ENCODE measurements around the gene ACADM.
"Not testable (repeated sequence)": the region's sequence is repeated elsewhere in the genome, so short reads cannot be mapped to it uniquely, and the experiment has no call there.

Gene ACADM

GRCh38 chr1:75710832-75711231 lies 13.7 kb upstream of the ACADM start:
- no peak for DNase-seq (ENCODE audit: low read depth)
- no peak overlapping the region for H3K4me3 ChIP-seq (ENCODE audit: low read length)
- no peak for TF ChIP-seq CTCF (conservative IDR thresholded peaks at IDR 0.05; ENCODE audit: low read length)

- DNase-seq (ENCODE audit: low read depth) = no peak
- H3K4me3 ChIP-seq (ENCODE audit: low read length) = no peak overlapping the region
- TF ChIP-seq CTCF (conservative IDR thresholded peaks at IDR 0.05; ENCODE audit: low read length) = no peak
Measured at GRCh38 chr1:75711846-75712245, 12.7 kb upstream of the ACADM start.

DNA sequence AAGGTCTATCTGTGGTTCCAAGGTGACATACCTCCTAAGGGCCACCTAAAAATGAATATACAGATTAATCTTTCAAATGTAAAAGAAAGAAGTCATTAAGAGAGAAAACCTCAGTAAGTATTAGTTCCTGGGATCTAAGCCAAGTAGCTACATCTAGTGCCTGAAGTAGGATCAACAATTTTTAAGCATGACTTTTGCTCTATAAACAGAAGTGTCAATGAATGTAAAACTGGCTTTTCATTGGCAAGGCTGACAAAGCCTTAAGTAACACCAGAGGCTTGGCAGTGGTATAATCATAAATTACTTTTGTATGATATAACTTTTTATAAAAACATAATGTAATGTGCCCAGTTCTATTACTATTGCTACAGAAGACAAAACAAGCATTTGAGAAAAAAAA lies 12.2 kb upstream of the ACADM start:
- no peak for DNase-seq (ENCODE audit: low read depth)

GRCh38 chr1:75719810-75720209 lies 4.7 kb upstream of the ACADM start:
- DNase-seq (ENCODE audit: low read depth) = no peak
- no peak overlapping the region for H3K4me3 ChIP-seq (ENCODE audit: low read length)
- no peak for TF ChIP-seq CTCF (conservative IDR thresholded peaks at IDR 0.05; ENCODE audit: low read length)

More for the DNA sequence above, 12.2 kb upstream of the ACADM start:
- TF ChIP-seq CTCF (conservative IDR thresholded peaks at IDR 0.05; ENCODE audit: low read length) = no peak
- H3K4me3 ChIP-seq (ENCODE audit: low read length) = no peak overlapping the region

GRCh38 chr1:75720325-75720724 lies 4.2 kb upstream of the ACADM start:
- TF ChIP-seq CTCF (conservative IDR thresholded peaks at IDR 0.05; ENCODE audit: low read length) = no peak
- H3K4me3 ChIP-seq (ENCODE audit: low read length) = no peak overlapping the region
- no peak for DNase-seq (ENCODE audit: low read depth)

DNA sequence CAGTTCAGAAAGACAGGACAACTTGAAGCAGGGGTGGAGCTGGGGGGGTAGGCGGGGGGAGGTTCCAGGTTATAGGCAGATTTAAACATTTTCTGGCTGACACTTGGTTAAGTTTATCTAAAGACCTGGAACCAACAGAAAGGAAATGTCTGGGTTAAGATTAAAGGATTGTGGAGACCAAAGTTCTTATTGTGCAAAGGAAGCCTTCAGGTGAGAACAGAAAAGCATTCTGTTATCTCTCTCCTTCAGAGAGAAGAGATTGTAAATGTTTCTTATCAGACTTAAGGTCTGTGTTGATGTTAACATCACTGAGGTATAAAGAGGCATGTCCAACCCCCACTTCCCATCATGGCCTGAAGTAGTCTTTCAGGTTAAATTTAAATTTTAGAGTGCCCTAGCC lies 3.7 kb upstream of the ACADM start:
- no peak for TF ChIP-seq CTCF (conservative IDR thresholded peaks at IDR 0.05; ENCODE audit: low read length)
- H3K4me3 ChIP-seq (ENCODE audit: low read length) = no peak overlapping the region
- no peak for DNase-seq (ENCODE audit: low read depth)

DNA sequence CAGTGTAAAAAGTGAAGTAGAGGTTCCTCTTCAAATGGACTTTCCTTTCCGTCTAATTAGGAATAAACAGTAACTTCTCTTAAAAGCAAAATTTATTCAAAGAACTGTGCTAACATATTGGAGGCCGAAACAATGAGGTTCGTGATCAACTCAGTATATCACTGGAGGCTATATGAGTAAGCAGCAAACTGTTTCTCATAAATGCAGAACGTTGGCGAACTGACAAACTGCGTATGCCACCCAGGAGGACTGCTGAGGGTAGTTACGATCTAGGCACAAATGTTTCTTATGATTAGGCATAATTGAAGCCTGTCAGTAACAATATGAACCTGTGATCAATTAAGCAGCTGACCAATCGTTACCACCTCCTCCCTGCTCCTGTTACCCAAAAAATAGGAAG lies 2.3 kb upstream of the ACADM start:
- DNase-seq (ENCODE audit: low read depth); H3K4me3 ChIP-seq (ENCODE audit: low read length): not testable (repeated sequence)

DNA sequence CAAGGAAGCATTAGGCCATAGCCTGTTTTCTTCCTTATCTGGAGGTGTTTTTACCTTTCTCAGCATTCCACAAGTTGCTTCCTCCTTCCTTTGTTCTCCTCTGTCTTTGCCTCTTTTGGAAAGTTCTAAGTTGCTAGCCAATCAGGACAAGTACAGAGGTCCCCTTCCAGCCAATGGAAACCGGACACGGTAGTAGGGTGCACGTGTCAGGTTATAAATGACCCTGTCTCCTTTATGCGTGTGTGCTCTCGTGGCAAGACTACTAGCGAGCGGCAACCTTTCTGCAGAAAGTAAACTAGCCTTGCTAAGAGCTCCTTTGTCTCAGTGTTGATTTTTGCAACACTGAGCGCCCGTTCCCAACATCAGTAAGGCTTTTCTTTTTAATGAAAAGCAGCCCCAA lies 1.5 kb upstream of the ACADM start:
- no peak for DNase-seq (ENCODE audit: low read depth)
- TF ChIP-seq CTCF (conservative IDR thresholded peaks at IDR 0.05; ENCODE audit: low read length) = no peak
- no peak overlapping the region for H3K4me3 ChIP-seq (ENCODE audit: low read length)
